ENCODE results near the gene PRSS57.

Gene PRSS57

DNA sequence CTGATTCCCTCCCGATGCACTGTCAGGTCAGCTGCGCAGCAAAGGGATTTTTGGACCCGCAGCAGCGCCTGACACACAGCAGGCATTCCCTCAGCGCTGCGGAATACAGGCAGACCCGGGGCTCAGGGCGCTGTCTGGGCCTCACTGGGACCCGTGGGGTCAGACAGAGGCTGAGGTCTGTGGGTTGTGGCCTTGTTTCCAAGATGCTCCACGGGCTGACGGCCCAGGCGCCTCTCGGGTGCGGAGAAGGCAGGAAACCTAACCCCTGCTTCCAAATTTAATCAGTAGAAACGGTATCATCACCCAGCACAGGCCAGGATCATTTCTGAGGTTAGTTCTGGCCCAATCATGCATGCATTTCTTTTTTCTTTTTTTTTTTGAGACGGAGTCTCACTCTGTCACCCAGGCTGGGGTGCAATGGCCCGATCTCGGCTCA lies 31.6 kb downstream of the PRSS57 start:
- Histone ChIP-seq H3K9ac (peak overlapping the region; percentile 74 to 99 (median 98)), H3K4me3 (peak overlapping the region; percentile 90 to 100 (median 100)), H3K9me3 (replicated peaks in 1 of 11) (peaks cover 2 to 22% (median 12%) of the 10 kb centered on the region in 11 experiments; a peak in 15 of 22 replicates), H3K4me1 (peaks cover 44 to 59% (median 53%) of the 10 kb centered on the region in 10 experiments), H3K27ac (peak overlapping the region; percentile 61 to 98 (median 89)), H3K4me2 (peak overlapping the region; percentile 86 to 99 (median 95)), H3K36me3 (peaks cover 2 to 25% (median 9%) of the 10 kb centered on the region in 11 experiments; a peak in 21 of 22 replicates), H3K27me3 (no peaks in the 10 kb centered on the region), H4K20me1 (peaks cover 34 to 43% (median 42%) of the 10 kb centered on the region in 11 experiments)
- no peak for TF ChIP-seq Cebpa-rat (IDR thresholded peaks at IDR 0.05)

DNA sequence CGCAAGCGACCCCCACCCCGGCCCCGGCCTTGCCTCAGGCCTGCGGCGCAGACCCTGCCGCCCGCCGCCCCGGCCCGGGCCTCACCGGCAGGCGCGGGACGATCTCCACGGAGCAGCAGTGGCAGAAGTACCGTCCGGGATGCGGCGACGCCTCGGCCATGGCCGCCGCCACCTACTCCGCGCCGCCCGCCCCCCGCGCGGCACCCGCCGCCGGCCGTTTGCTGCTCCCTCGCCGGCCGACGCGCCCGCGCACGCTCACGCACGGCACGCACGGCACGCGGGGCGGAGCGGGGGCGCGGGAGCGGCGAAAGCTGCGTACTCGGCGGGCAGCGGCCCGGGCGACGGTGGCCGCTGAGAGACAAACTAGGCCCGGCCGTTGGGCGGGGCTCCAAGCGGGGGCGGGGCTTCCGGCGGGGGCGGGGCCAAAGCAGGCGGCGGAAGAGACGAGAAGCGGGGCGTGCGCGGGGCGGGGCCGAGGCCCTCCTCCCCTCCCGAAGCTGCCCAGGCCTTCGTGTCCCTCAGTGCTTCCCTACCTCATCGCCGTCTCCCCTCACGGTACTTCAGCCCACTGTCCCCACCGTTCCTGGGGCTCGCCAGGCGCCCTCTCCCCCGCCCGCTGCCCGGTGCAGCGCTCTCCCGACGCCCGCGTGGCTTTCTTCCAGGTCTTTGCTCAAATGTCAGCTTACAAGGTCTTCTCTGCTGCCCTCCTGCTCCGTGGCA lies 32.1 kb downstream of the PRSS57 start, which contains the start of gene RNF126:
TSS of gene RNF126 (minus strand) at position 253 of the 720 bp plus-strand sequence. CDS start at position 160, 93 bp downstream.
- TF ChIP-seq Cebpa-rat (IDR thresholded peaks at IDR 0.05): no peak
- peaks cover 44 to 64% (median 59%) of the 10 kb centered on the region in 10 experiments for H3K4me1 ChIP-seq
- peaks cover 40 to 49% (median 48%) of the 10 kb centered on the region in 11 experiments for H4K20me1 ChIP-seq
- H3K27me3 ChIP-seq: no peaks in the 10 kb centered on the region
- H3K9me3 ChIP-seq (replicated peaks in 1 of 11): peaks cover 0 to 17% (median 12%) of the 10 kb centered on the region in 11 experiments; a peak in 15 of 22 replicates
- H3K4me3 ChIP-seq: peak within 1 kb of the TSS; percentile 90 to 100 (median 100)
- H3K27ac ChIP-seq: peak within 1 kb of the TSS; percentile 72 to 98 (median 95)
- H3K36me3 ChIP-seq: peaks cover 8 to 31% (median 15%) of the 10 kb centered on the region in 11 experiments; a peak in 21 of 22 replicates
- H3K9ac ChIP-seq: peak within 1 kb of the TSS; percentile 91 to 99 (median 98)
- peak within 1 kb of the TSS; percentile 94 to 100 (median 99) for H3K4me2 ChIP-seq

GRCh38 chr19:662207-662961 lies 32.9 kb downstream of the PRSS57 start:
- no peak for TF ChIP-seq Cebpa-rat (IDR thresholded peaks at IDR 0.05)
- Histone ChIP-seq H4K20me1 (peaks cover 47 to 56% (median 55%) of the 10 kb centered on the region in 11 experiments), H3K36me3 (peaks cover 15 to 38% (median 22%) of the 10 kb centered on the region in 11 experiments; a peak in 21 of 22 replicates), H3K9me3 (replicated peaks in 1 of 11) (peaks cover 0 to 10% (median 8%) of the 10 kb centered on the region in 11 experiments; a peak in 15 of 22 replicates), H3K4me1 (peaks cover 44 to 70% (median 61%) of the 10 kb centered on the region in 10 experiments), H3K4me2 (peak overlapping the region; percentile 93 to 100 (median 99)), H3K27ac (peak overlapping the region; percentile 72 to 98 (median 95)), H3K27me3 (no peaks in the 10 kb centered on the region), H3K4me3 (peak overlapping the region; percentile 90 to 100 (median 100)), H3K9ac (peak overlapping the region; percentile 91 to 99 (median 98))

DNA sequence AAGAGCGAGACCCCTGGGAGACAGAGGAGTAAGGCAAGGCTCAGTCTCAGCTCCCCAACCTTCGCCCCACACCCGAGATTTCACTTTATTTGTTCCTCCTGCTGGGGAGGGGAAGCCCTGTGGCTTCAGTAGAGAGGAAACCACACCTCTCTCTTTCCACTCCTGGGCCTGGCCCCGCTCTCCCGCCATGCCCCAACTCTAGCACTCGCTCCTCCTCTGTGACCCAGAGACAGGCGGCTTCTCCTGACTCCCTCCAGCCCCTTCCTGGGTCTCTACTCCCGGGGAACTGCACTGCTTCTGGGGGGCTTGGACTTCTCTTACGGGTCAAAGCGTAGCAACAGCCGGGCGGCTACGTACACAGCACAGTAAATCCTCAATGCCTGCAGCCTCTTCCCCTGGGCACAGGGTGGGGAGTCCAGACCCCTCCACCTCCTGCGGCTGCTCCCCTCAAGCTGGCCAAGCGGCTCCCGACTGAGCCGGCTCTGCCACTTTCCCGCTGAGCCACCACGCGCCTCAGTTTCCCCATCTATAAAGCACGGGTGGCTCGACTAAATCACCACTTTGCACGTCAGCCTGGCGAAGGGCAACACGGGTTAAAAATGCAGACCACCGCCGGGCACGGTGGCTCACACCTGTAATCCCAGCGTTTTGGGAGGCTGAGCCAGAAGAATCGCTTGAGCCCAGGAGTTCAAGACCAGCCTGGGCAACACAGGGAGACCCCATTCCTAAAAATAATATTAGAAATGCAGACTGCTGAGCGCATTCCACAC lies 33.6 kb downstream of the PRSS57 start:
- peak overlapping the region; percentile 93 to 100 (median 99) for H3K4me2 ChIP-seq
- H3K27me3 ChIP-seq: no peaks in the 10 kb centered on the region
- H3K36me3 ChIP-seq: peaks cover 22 to 46% (median 30%) of the 10 kb centered on the region in 11 experiments; a peak in 21 of 22 replicates
- peak overlapping the region; percentile 72 to 98 (median 95); a peak in 21 of 22 replicates for H3K27ac ChIP-seq
- peaks cover 44 to 78% (median 64%) of the 10 kb centered on the region in 10 experiments for H3K4me1 ChIP-seq
- H3K9me3 ChIP-seq (replicated peaks in 1 of 11): peaks cover 0 to 2% (median under 1%) of the 10 kb centered on the region in 11 experiments; a peak in 8 of 22 replicates
- peak overlapping the region; percentile 90 to 100 (median 100) for H3K4me3 ChIP-seq
- peaks cover 55 to 64% (median 63%) of the 10 kb centered on the region in 11 experiments for H4K20me1 ChIP-seq
- peak overlapping the region; percentile 91 to 99 (median 98) for H3K9ac ChIP-seq
- no peak for TF ChIP-seq Cebpa-rat (IDR thresholded peaks at IDR 0.05)

DNA sequence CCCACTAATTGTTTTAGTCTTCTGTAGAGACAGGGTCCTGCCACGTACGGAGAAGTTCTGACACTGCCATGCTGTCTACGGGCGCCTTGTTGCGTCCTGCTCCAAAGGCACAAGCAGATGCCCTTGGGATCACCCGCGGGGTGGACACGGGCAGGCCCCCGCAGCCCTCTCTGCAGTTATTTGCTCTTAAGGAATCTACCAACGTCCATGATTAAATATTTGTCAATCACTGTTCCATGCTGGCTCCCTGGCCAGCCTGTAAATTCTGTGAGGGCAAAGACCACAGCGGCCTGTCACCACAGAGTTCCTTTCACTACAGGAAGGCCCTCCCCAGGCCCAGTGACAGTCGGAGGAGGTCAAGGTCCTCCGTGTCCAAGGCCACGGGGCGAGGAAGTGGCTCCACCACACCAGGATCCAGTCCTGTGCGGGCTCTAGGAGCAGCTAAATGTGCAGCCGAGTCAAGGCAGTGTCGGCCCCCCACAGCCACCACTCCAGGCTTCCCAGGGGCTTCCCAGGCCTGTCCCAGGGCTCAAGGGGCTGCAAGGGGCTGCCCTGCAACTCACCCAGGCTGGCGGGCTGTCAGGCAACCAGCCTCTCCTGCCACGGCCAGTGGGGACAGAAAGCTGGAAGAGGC lies 34.3 kb downstream of the PRSS57 start:
- Histone ChIP-seq H4K20me1 (peaks cover 62 to 71% (median 70%) of the 10 kb centered on the region in 11 experiments), H3K36me3 (peaks cover 28 to 52% (median 35%) of the 10 kb centered on the region in 11 experiments; a peak in 21 of 22 replicates), H3K9me3 (replicated peaks in 1 of 11) (no peaks in the 10 kb centered on the region), H3K4me1 (peaks cover 44 to 81% (median 68%) of the 10 kb centered on the region in 10 experiments), H3K4me3 (peak overlapping the region; percentile 90 to 100 (median 100)), H3K4me2 (peak overlapping the region; percentile 93 to 100 (median 99)), H3K27me3 (no peaks in the 10 kb centered on the region), H3K9ac (peak overlapping the region; percentile 91 to 99 (median 98)), H3K27ac (peak overlapping the region; percentile 72 to 98 (median 95); a peak in 21 of 22 replicates)
- no peak for TF ChIP-seq Cebpa-rat (IDR thresholded peaks at IDR 0.05)

DNA sequence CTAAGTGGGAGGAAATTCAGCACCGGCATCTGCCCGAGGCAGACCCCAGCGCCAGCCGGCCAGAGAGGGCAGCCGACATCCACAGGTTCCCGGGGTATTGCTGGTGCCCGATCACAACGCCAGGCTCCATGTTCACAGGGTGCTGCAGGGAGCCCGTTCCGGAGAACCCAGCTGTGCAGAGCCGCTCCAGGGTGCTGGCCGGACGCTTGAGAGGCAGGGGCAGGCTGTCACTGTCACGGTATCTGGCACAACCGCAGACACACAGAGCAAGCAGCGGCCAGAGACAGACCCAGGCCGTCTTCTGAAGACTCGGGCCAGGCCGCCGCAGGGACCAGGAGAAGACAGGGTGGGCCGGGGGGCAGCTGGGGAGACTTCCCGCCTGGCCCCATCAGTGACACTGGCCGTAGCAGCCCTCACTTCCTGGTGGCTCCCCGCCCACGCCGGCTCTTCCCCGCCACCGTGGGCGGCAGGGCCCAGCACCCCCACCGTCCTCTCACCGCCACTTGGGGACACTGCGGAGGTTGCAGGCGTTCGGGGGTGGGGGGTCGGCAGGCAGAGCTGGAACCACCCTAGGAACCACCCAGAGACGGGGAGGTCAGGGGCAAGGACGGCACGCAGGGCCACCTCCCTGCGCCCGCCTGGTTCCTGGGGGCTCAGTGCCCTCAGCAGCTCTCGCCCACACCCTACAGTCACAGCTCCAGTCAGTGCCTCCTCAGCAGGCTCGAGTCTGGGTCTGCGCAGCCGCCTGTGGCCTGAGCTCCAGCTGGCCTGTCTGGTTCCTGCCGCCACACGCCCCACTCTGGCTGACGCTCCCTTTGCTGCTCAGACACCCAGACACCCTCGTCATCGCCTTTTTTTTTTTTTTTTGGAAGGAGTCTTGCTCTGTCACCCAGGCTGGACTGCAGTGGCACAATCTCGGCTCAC lies 36.1 kb downstream of the PRSS57 start:
- H3K4me1 ChIP-seq: peaks cover 32 to 64% (median 57%) of the 10 kb centered on the region in 10 experiments
- no peak for TF ChIP-seq Cebpa-rat (IDR thresholded peaks at IDR 0.05)
- no peaks in the 10 kb centered on the region for H3K9me3 ChIP-seq (replicated peaks in 1 of 11)
- peaks cover 28 to 70% (median 50%) of the 10 kb centered on the region in 11 experiments for H3K36me3 ChIP-seq
- peak overlapping the region in 1 of 10 experiments; percentile 19; a peak in 1 of 20 replicates for H3K4me3 ChIP-seq
- H3K27ac ChIP-seq: peak overlapping the region in 6 of 11 experiments; percentile 21 to 98 (median 68); a peak in 11 of 22 replicates
- H3K4me2 ChIP-seq: peak overlapping the region; percentile 93 to 100 (median 99); a peak in 21 of 22 replicates
- H3K27me3 ChIP-seq: no peaks in the 10 kb centered on the region
- peak overlapping the region; percentile 33 to 99 (median 98); a peak in 15 of 22 replicates for H3K9ac ChIP-seq
- H4K20me1 ChIP-seq: peaks cover 80 to 88% (median 87%) of the 10 kb centered on the region in 11 experiments
